ENCODE results near the gene VSIG4.
A peak's percentile ranks its signal among the peaks of the same experiment; 100 is the strongest.

- no peak for TF ChIP-seq CTCF (IDR thresholded peaks at IDR 0.05)
- no peak for TF ChIP-seq EP300 (IDR thresholded peaks at IDR 0.05)
- TF ChIP-seq POLR2A (IDR thresholded peaks at IDR 0.05), result no peak
- peak; percentile 43 to 58 for TF ChIP-seq POLR2AphosphoS5 (IDR thresholded peaks at IDR 0.05)
Observed at GRCh38 chrX:65997978-65998717, 41.7 kb downstream of the VSIG4 start.
